IPS-NIHi7 (cell line): ENCODE measurements around the gene SEC23IP.
A peak's percentile ranks its signal among the peaks of the same experiment; 100 is the strongest.
"Not testable (repeated sequence)": the region's sequence is repeated elsewhere in the genome, so short reads cannot be mapped to it uniquely, and the experiment has no call there.

Experiments used
- DNase-seq: peaks from one replicate; pipeline ENCODE4 v3.0.0; 2012; ENCODE audit warnings: mixed read lengths; ENCODE audit errors: extremely low spot score

SEC23IP gene

GRCh38 chr10:119892188-119893065 is at the start of gene SEC23IP:
TSS of gene SEC23IP (plus strand) at chr10:119892730. CDS start at chr10:119892783, 53 bp downstream.
- DNase-seq: peak; percentile 96

GRCh38 chr10:119845656-119846055 is 46.9 kb upstream of the SEC23IP start:
- no peak for DNase-seq

- DNase-seq: peak; percentile 26
These were observed 43.3 kb upstream of the SEC23IP start for GRCh38 chr10:119849031-119849789.

GRCh38 chr10:119849944-119850343 is 42.6 kb upstream of the SEC23IP start:
- no peak for DNase-seq

- no peak for DNase-seq
These were observed 40.3 kb upstream of the SEC23IP start for GRCh38 chr10:119852277-119852676.

- no peak for DNase-seq
These were observed 39.7 kb upstream of the SEC23IP start for GRCh38 chr10:119852822-119853221.

GRCh38 chr10:119853574-119853973 is 39.0 kb upstream of the SEC23IP start:
- DNase-seq: no peak

GRCh38 chr10:119858063-119858462 is 34.5 kb upstream of the SEC23IP start:
- no peak for DNase-seq

GRCh38 chr10:119859420-119860258 is 32.9 kb upstream of the SEC23IP start:
- DNase-seq: peak; percentile 23

- DNase-seq: no peak
These were observed 31.5 kb upstream of the SEC23IP start for GRCh38 chr10:119860866-119861607.

GRCh38 chr10:119862524-119862923 is 30.0 kb upstream of the SEC23IP start:
- no peak for DNase-seq

GRCh38 chr10:119863951-119864565 is 28.5 kb upstream of the SEC23IP start:
- no peak for DNase-seq

- DNase-seq: no peak
These were observed 26.8 kb upstream of the SEC23IP start for GRCh38 chr10:119865699-119866240.

GRCh38 chr10:119867317-119867716 is 25.2 kb upstream of the SEC23IP start:
- no peak for DNase-seq

GRCh38 chr10:119869398-119869797 is 23.1 kb upstream of the SEC23IP start:
- not testable (repeated sequence) for DNase-seq

- DNase-seq: peak; percentile 64
These were observed 20.5 kb upstream of the SEC23IP start for GRCh38 chr10:119871881-119872609.

GRCh38 chr10:119872610-119872859 is 20.0 kb upstream of the SEC23IP start, which contains the start of gene MCMBP:
TSS of gene MCMBP (minus strand) at chr10:119872843. CDS start at chr10:119872584, 259 bp downstream.
- DNase-seq: no peak

GRCh38 chr10:119872860-119873681 is 19.5 kb upstream of the SEC23IP start:
- DNase-seq: peak; percentile 80

GRCh38 chr10:119878524-119878923 is 14.0 kb upstream of the SEC23IP start:
- DNase-seq: no peak
